HG03457 (cell line): Measurements from ENCODE around the gene RETREG3.
"Not testable (repeated sequence)": the region's sequence is repeated elsewhere in the genome, so short reads cannot be mapped to it uniquely, and the experiment has no call there.

Experiments
- ATAC-seq: cut with Tn5 transposase; IDR thresholded peaks from one replicate; pipeline ENCODE4 v1.9.1; 2021; ENCODE audit warnings: moderate number of reproducible peaks; ENCODE audit not compliant: unreplicated experiment

The RETREG3 gene

DNA sequence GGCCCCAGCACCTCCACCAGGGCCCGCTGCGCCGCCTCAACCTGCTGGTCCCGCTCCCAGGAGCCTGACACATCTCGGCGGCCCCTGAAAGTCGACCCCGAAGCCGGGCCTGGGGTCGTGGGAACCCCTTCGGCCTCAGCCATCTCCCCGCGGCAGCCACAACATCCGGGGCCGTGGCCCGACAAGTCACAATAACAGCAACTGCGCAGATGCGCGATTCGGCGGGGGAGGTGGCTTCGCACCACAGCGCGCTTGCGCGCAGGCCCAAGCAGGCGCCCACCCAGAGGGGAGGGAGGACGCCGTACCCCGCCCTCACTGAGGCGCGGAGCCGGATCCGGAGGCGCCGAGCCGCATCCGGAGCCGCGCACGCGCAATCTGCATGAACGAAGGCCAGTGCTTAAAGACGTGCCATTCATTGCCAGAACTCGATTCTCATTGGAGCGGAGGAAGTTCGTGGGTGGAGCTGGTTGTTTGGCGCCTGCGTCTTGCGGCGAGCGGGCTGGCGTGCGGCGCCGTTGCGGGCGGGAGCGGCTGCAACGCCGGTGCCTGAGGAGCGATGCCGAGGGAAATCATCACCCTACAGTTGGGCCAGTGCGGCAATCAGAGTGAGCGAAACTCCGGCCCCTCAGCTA, at the start of gene RETREG3, which contains the start of gene TUBG1:
TSS of gene RETREG3 (minus strand) at position 193 of the 632 bp plus-strand sequence. CDS start at position 143, 50 bp downstream.
TSS of gene TUBG1 (plus strand) at position 502 of the 632 bp plus-strand sequence. CDS start at position 557, 55 bp downstream.
- peak; percentile 65 for ATAC-seq

- ATAC-seq: no peak
Measured at GRCh38 chr17:42657824-42658588, 48.8 kb upstream of the RETREG3 start.

GRCh38 chr17:42655528-42655927, 46.4 kb upstream of the RETREG3 start:
- ATAC-seq: no peak

GRCh38 chr17:42653179-42654124, 44.3 kb upstream of the RETREG3 start:
- ATAC-seq: no peak

- no peak for ATAC-seq
Measured at GRCh38 chr17:42651392-42651791, 42.2 kb upstream of the RETREG3 start.

DNA sequence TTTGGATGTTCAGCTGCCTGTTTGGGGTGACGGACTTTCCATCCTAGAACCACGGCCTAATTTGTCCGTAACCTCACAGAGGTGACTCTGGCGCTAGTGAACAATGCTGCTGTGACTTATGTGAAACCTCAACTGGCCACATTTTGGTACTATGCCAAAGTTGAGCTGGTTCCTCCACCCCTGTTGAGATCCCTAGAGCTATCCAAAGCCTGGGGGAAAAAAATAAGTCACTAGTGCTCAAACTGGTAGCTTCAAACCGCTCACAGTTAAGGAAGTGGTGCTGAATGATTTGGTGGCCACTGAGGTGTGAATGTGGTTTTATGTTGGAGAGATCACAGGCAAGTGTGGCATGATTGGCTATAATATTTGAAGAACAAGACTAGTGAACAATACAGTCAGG, 38.6 kb upstream of the RETREG3 start:
- ATAC-seq: no peak

GRCh38 chr17:42642336-42642735, 33.2 kb upstream of the RETREG3 start:
- no peak for ATAC-seq

GRCh38 chr17:42640121-42640520, 30.9 kb upstream of the RETREG3 start:
- no peak for ATAC-seq

DNA sequence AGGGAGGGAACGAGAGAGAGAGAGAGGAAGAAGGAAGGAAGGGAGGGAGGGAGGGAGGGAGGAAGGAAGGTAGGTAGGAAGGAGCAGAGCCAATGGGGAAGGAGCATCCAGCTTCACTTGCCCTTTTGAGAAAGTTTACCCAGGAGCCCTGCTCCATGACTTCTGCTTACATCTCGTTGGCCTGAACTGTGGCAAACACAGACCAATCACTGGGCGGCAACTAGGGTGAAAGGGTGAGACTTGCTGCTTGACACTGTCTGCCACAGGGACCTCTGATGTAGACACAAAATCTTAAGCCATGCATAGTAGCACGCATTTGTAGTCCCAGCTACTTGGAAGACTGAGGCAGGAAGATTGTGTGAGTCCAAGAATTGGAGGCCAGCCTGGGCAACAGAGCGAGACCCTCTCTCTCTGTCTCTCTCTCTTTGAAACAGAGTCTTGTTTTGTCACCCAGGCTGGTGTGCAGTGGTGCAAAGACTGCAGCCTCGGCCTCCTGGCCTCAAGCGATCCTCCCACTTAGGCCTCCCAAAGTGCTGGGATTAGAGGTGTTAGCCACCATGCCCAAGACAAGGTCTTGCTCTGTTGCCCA, 30.4 kb upstream of the RETREG3 start:
- ATAC-seq: no peak

DNA sequence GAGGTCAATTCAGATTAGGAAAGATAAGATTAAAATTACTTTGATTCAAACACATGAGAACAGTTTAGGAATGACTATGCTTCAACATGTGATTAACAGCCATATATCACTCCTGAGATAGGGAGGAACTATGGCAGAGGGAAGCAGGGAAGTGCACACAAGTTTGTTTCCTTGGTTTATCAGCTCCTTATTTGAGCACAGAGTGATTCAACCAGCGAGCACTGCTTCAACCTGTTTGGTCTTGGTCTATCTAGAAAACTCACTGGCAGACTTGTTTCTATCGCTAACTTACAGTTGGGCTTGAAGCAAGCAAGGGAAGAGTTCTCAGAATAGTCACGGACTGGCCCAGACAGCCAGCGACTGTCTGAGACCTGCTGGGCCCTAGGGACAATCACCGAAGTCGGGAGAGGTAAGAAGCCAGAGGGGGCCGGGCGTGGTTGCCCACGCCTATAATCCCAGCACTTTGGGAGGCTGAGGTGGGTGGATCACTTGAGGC, 23.8 kb upstream of the RETREG3 start:
- ATAC-seq: no peak

- no peak for ATAC-seq
Measured at GRCh38 chr17:42629411-42630009, 20.3 kb upstream of the RETREG3 start.

GRCh38 chr17:42627032-42627764, 18.0 kb upstream of the RETREG3 start:
- not testable (repeated sequence) for ATAC-seq

- ATAC-seq: no peak
Measured at GRCh38 chr17:42623732-42624596, 14.8 kb upstream of the RETREG3 start.

DNA sequence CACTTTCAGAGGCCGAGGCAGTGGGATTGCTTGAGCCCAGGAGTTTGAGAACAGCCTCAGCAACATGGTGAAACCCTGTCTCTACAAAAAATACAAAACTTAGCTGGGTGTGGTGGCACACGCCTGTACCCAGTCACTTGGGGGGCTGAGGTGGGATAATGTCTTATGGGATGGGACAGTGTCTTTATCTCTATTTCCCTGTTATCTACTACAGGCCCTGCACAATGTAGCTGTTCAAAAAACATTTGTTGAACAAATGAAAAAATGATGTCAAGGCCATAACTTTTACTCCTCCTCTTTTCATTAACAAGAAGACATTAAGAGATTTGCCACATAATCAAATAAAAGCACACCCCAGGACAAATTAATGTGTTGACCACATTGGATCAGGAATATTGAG, 14.1 kb upstream of the RETREG3 start:
- ATAC-seq: no peak

DNA sequence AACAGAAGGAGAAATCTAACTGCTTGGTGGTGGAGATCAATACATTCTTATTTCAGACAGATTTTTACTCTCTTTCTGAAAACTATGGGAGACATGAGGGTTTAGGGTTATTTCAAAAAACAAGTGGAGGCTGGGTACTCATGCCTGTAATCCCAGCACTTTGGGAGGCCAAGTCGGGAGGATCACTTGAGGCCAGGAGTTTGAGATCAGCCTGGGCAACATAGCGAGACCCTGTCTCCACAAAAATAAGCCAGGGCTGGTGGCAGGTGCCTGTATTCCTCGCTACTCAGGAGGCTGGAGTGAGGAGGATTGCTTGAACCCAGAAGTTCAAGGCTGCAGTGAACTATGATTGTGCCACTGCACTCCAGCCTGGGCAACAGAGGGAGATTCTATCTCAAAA, 12.8 kb upstream of the RETREG3 start:
- ATAC-seq: not testable (repeated sequence)

GRCh38 chr17:42618442-42619150, 9.4 kb upstream of the RETREG3 start:
- peak; percentile 39 for ATAC-seq

GRCh38 chr17:42617956-42618431, 8.8 kb upstream of the RETREG3 start:
- peak; percentile 24 for ATAC-seq
